Spleen (tissue), 11 donors: ENCODE data around the gene RNF114. TPM values are rescaled to one million over a fixed set of nuclear protein-coding genes. Genes with fewer than 3 reads are reported as not detected.

Experiments
- DNase-seq: peaks from one replicate; pipeline ENCODE4 v3.0.0-alpha.2; 2020
- H3K27ac ChIP-seq, 8 donors: fragments of 200-600 bp; sonication (generic) in 7 of 8; 1 replicate in 4 of 8; 2 replicates in 4 of 8; pipeline versions ENCODE4 v1.5.0 to v1.8.0; 2016 to 2021; ENCODE audit warnings: inconsistent platforms in 4 of 8, mild to moderate bottlenecking in 4 of 8, moderate library complexity in 1 of 8
- H3K27me3 ChIP-seq, 7 donors: fragments of 200-600 bp; sonication (generic) in 6 of 7; replicated peaks in 1 of 7; 1 replicate in 4 of 7; 2 replicates in 3 of 7; pipeline versions ENCODE4 v1.5.0 to v1.8.0; 2016 to 2021; ENCODE audit warnings: inconsistent platforms in 3 of 7, mild to moderate bottlenecking in 1 of 7
- H3K36me3 ChIP-seq, 6 donors: fragments of 200-600 bp; sonication (generic) in 5 of 6; 1 replicate in 4 of 6; 2 replicates in 2 of 6; pipeline versions ENCODE4 v1.5.0 to v1.8.0; 2016 to 2021; ENCODE audit warnings: inconsistent platforms in 2 of 6
- H3K4me1 ChIP-seq, 6 donors: fragments of 200-600 bp; sonication (generic) in 5 of 6; 1 replicate in 3 of 6; 2 replicates in 3 of 6; pipeline versions ENCODE4 v1.5.0 to v1.8.0; 2016 to 2021; ENCODE audit warnings: inconsistent platforms in 3 of 6
- H3K4me3 ChIP-seq, 8 donors: fragments of 200-600 bp; sonication (generic) in 7 of 8; 1 replicate in 4 of 8; 2 replicates in 4 of 8; pipeline versions ENCODE4 v1.5.0 to v1.8.0; 2016 to 2021; ENCODE audit warnings: inconsistent platforms in 4 of 8, mild to moderate bottlenecking in 4 of 8, moderate library complexity in 2 of 8
- H3K9me3 ChIP-seq, 8 donors: fragments of 200-600 bp; sonication (generic) in 7 of 8; 1 replicate in 4 of 8; 2 replicates in 4 of 8; pipeline versions ENCODE4 v1.5.0 to v1.8.0; 2016 to 2021; ENCODE audit warnings: inconsistent platforms in 4 of 8
- POLR2A ChIP-seq, 3 donors: fragments of 450-650 bp; IDR thresholded peaks; one replicate each; pipeline ENCODE4 v1.5.1; 2017; ENCODE audit warnings: antibody characterized with exemption in 3 of 3, mild to moderate bottlenecking in 1 of 3
- POLR2AphosphoS5 ChIP-seq, 3 donors: sonication (generic); formaldehyde crosslinking; IDR thresholded peaks; one replicate each; pipeline ENCODE4 v1.5.1; 2017; ENCODE audit warnings: antibody characterized with exemption in 3 of 3
- WGBS, 5 donors: extraction: QIAGEN DNeasy Blood & Tissue Kit in 3 of 5; methylation state at CpG; one replicate each; pipeline versions ENCODE4 v1.1.5 to v1.1.7; 2013 to 2018; 5-methylcytosine and 5-hydroxymethylcytosine counted together
- intact Hi-C: fragments of 100-400 bp; cut with DNase I; formaldehyde crosslinking; loops from one replicate; pipeline ENCODE4 v1.15.0; 2023; ENCODE audit warnings: low total_unique reads
- polyA plus RNA-seq, 3 donors: library from polyadenylated mRNA; stranded (reverse); fragments of 200-250 nt; gene quantifications; one replicate each; pipeline ENCODE4 v1.2.1, GENCODE V29; 2013
- total RNA-seq, 7 donors: library from RNA; depleted of rRNA in 3 of 7; stranded (reverse); fragments of >200 nt in 3 of 7; fragmentation: NEBNext Ultra II Directional in 4 of 7; extraction: Animal tissue kit (Norgen Biotek cat#: 25700) in 4 of 7; gene quantifications; one replicate each; pipeline versions ENCODE4 v1.1.0 to v1.2.1, GENCODE V29; 2016 to 2021
- TF ChIP-seq, protein P1 (sequence below), 11 experiments: fragments of 200-600 bp in 7 of 11; fragments of 450-650 bp in 4 of 11; sonication (generic) in 4 of 11; IDR thresholded peaks in 8 of 11; conservative IDR thresholded peaks in 3 of 11; 1 replicate in 7 of 11; 2 replicates in 4 of 11; pipeline versions ENCODE4 v1.4.0 to v1.8.0; 2016 to 2021; ENCODE audit warnings: antibody characterized with exemption in 11 of 11, inconsistent platforms in 4 of 11, mild to moderate bottlenecking in 1 of 11
- donor health status: healthy with polysubstance abuse.
- donor health status: DM: no; HTN: no; CAD: no; lungs with moderate emphysema.
- donor health status: DM: no; HTN: no; CAD: no.
- donor health status: Bipolar disorder and iron deficiency.
- donor health status: healthy.
- donor health status: DM: no; HTN: no; CAD: no.
- donor health status: DM: yes; HTN: yes; CAD: no.

RNF114 gene
- total and polyA plus RNA-seq, 10 donors, result 35.5 to 246 (median 108) TPM

DNA sequence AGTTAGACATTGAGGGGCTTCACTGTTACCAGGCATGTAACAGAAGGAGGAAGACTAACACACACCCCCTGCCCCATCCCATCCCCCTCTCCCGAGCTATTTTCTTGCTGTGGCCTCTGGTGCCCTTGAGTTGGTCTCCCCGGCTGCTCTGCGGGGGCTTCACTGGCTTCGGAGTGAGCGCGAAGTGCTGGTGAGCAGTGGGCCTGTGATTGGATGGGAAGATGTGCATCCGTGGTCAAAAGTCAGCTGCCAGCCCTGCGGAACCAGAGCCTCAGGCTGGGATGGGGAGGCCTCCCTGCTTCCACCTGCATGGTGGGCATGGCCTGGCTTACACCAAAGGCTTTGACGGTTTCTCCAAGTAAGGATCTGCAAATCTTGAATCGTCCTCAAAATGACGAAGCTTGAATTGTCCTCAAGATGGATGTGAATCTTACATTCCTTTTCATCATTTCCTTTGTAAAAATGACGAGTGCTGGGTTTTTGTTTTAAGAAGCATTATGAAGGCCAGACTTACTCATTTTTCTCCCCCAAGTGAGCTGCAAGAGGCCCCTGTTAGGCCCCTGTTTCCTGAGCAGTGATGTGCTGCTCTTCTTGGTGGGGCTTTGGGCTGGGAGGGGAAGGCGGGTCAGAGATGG is 44.6 kb upstream of the RNF114 start:
- TF ChIP-seq, protein P1, sequence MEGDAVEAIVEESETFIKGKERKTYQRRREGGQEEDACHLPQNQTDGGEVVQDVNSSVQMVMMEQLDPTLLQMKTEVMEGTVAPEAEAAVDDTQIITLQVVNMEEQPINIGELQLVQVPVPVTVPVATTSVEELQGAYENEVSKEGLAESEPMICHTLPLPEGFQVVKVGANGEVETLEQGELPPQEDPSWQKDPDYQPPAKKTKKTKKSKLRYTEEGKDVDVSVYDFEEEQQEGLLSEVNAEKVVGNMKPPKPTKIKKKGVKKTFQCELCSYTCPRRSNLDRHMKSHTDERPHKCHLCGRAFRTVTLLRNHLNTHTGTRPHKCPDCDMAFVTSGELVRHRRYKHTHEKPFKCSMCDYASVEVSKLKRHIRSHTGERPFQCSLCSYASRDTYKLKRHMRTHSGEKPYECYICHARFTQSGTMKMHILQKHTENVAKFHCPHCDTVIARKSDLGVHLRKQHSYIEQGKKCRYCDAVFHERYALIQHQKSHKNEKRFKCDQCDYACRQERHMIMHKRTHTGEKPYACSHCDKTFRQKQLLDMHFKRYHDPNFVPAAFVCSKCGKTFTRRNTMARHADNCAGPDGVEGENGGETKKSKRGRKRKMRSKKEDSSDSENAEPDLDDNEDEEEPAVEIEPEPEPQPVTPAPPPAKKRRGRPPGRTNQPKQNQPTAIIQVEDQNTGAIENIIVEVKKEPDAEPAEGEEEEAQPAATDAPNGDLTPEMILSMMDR (IDR thresholded peaks at IDR 0.05 in 8 of 11, conservative IDR thresholded peaks at IDR 0.05 in 3 of 11), result no peak
- TF ChIP-seq POLR2A (IDR thresholded peaks at IDR 0.05) (no peak), POLR2AphosphoS5 (IDR thresholded peaks at IDR 0.05) (no peak)
- H3K9me3 ChIP-seq, result no peaks in the 10 kb centered on the region
- intact Hi-C loops, result no loop called here
- H3K4me3 ChIP-seq, result no peak overlapping the region
- peaks cover 33 to 98% (median 82%) of the 10 kb centered on the region in 6 donors for H3K4me1 ChIP-seq
- 86 to 90% (median 87%) methylated on average over 13 of the region's 13 CpGs for WGBS, 5 donors
- peaks cover 0 to 40% (median 9%) of the 10 kb centered on the region in 6 donors for H3K36me3 ChIP-seq
- peak; percentile 58 for DNase-seq
- H3K27me3 ChIP-seq, result no peaks in the 10 kb centered on the region
- peak overlapping the region in 7 of 8 donors; percentile 23 to 93 (median 82) for H3K27ac ChIP-seq

GRCh38 chr20:49892260-49892659 is 43.9 kb upstream of the RNF114 start:
- no peaks in the 10 kb centered on the region for H3K27me3 ChIP-seq
- WGBS, 5 donors, result 40 to 78% (median 54%) methylated on average over 7 to 9 of the region's 9 CpGs
- H3K36me3 ChIP-seq, result peaks cover 0 to 33% (median 6%) of the 10 kb centered on the region in 6 donors
- H3K4me3 ChIP-seq, result no peak overlapping the region
- DNase-seq, result peak; percentile 81
- H3K4me1 ChIP-seq, result peaks cover 33 to 97% (median 78%) of the 10 kb centered on the region in 6 donors
- intact Hi-C loops, result no loop called here
- TF ChIP-seq, protein P1 (IDR thresholded peaks at IDR 0.05 in 8 of 11, conservative IDR thresholded peaks at IDR 0.05 in 3 of 11), result no peak
- TF ChIP-seq POLR2A (IDR thresholded peaks at IDR 0.05), result no peak
- peak in 2 of 3 donors; percentile 30 to 61 for TF ChIP-seq POLR2AphosphoS5 (IDR thresholded peaks at IDR 0.05)
- H3K27ac ChIP-seq, result peak overlapping the region in 7 of 8 donors; percentile 18 to 93 (median 80)
- H3K9me3 ChIP-seq, result no peaks in the 10 kb centered on the region

- H3K27ac ChIP-seq, result peak overlapping the region in 7 of 8 donors; percentile 18 to 93 (median 80)
- H3K4me3 ChIP-seq, result no peak overlapping the region
- TF ChIP-seq POLR2A (IDR thresholded peaks at IDR 0.05) (no peak), POLR2AphosphoS5 (IDR thresholded peaks at IDR 0.05) (peak in 2 of 3 donors; percentile 35 to 36)
- TF ChIP-seq, protein P1 (IDR thresholded peaks at IDR 0.05 in 8 of 11, conservative IDR thresholded peaks at IDR 0.05 in 3 of 11), result no peak
- no peaks in the 10 kb centered on the region for H3K9me3 ChIP-seq
- peaks cover 0 to 27% (median 3%) of the 10 kb centered on the region in 6 donors for H3K36me3 ChIP-seq
- no peaks in the 10 kb centered on the region for H3K27me3 ChIP-seq
- intact Hi-C loops, result no loop called here
- H3K4me1 ChIP-seq, result peaks cover 30 to 92% (median 75%) of the 10 kb centered on the region in 6 donors
- DNase-seq, result peak; percentile 64
- WGBS, 5 donors, result 52 to 69% (median 63%) methylated on average over 6 to 11 of the region's 11 CpGs
Measured at GRCh38 chr20:49892817-49893216, 43.4 kb upstream of the RNF114 start.
